HEK293T (cell line): ENCODE data around the gene DND1.

ENCODE experiments used
- ARNT ChIP-seq: fragments of 450-650 bp; IDR thresholded peaks from 2 replicates; pipeline ENCODE4 v1.6.1; 2017; ENCODE audit warnings: mild to moderate bottlenecking
- BHLHE40 ChIP-seq: fragments of 450-650 bp; IDR thresholded peaks from 2 replicates; pipeline ENCODE4 v1.6.1; 2016; ENCODE audit warnings: mild to moderate bottlenecking, moderate library complexity, borderline replicate concordance
- FOXA1 ChIP-seq: fragments of 450-650 bp; IDR thresholded peaks from 2 replicates; pipeline ENCODE4 v1.6.1; 2016; ENCODE audit warnings: mild to moderate bottlenecking
- FOXK2 ChIP-seq: fragments of 450-650 bp; IDR thresholded peaks from 2 replicates; pipeline ENCODE4 v1.6.1; 2016; ENCODE audit warnings: mild to moderate bottlenecking
- FOXM1 ChIP-seq: fragments of 450-650 bp; IDR thresholded peaks from 2 replicates; pipeline ENCODE4 v1.6.1; 2017; ENCODE audit warnings: mild to moderate bottlenecking, borderline replicate concordance
- HDGF ChIP-seq: fragments of 450-650 bp; IDR thresholded peaks from 2 replicates; pipeline ENCODE4 v1.6.1; 2017; ENCODE audit warnings: antibody characterized with exemption, borderline replicate concordance
- L3MBTL2 ChIP-seq: fragments of 450-650 bp; conservative IDR thresholded peaks from 2 replicates; pipeline ENCODE4 v1.6.1; 2016; ENCODE audit warnings: mild to moderate bottlenecking
- LEF1 ChIP-seq: fragments of 450-650 bp; IDR thresholded peaks from 2 replicates; pipeline ENCODE4 v1.6.1; 2017; ENCODE audit warnings: mild to moderate bottlenecking, borderline replicate concordance
- PKNOX1 ChIP-seq: fragments of 450-650 bp; IDR thresholded peaks from 2 replicates; pipeline ENCODE4 v1.6.1; 2016
- SP1 ChIP-seq: fragments of 450-650 bp; IDR thresholded peaks from 2 replicates; pipeline ENCODE4 v1.6.1; 2017
- SUZ12 ChIP-seq: fragments of 450-650 bp; IDR thresholded peaks from 2 replicates; pipeline ENCODE4 v1.6.1; 2016; ENCODE audit warnings: mild to moderate bottlenecking
- TARDBP ChIP-seq: fragments of 450-650 bp; IDR thresholded peaks from 2 replicates; pipeline ENCODE4 v1.6.1; 2016
- ZNF384 ChIP-seq: fragments of 450-650 bp; IDR thresholded peaks from 2 replicates; pipeline ENCODE4 v1.6.1; 2016

GRCh38 chr5:140658870-140659269 is 14.5 kb downstream of the DND1 start:
- TF ChIP-seq SP1 (no peak), FOXK2 (no peak), SUZ12 (no peak), FOXA1 (no peak), FOXM1 (no peak), BHLHE40 (no peak), ARNT (no peak), ZNF384 (no peak), L3MBTL2 (no peak), TARDBP (no peak), LEF1 (no peak), HDGF (no peak), PKNOX1 (no peak)
